LHCN-M2 (cell line): ENCODE data around the gene LILRA1. TPM values are rescaled to one million over a fixed set of nuclear protein-coding genes. Genes with fewer than 3 reads are reported as not detected.
"Not testable (repeated sequence)": the region's sequence is repeated elsewhere in the genome, so short reads cannot be mapped to it uniquely, and the experiment has no call there.

Source experiments
- DNase-seq: peaks from one replicate; pipeline ENCODE4 v3.0.0-alpha.2; 2012; ENCODE audit warnings: low read depth
- polyA plus RNA-seq: library from polyadenylated mRNA; unstranded; fragments of >200 nt; gene quantifications from one replicate; pipeline ENCODE4 v1.2.1, GENCODE V29; 2012; ENCODE audit warnings: missing spikeins
- total RNA-seq: library from RNA; depleted of rRNA; stranded (reverse); fragments of >200 nt; gene quantifications from 2 replicates; pipeline ENCODE4 v1.2.3, GENCODE V29; 2014; rRNA removed

LILRA1 gene
- not detected in 2 replicates for total RNA-seq
- not detected for polyA plus RNA-seq

DNA sequence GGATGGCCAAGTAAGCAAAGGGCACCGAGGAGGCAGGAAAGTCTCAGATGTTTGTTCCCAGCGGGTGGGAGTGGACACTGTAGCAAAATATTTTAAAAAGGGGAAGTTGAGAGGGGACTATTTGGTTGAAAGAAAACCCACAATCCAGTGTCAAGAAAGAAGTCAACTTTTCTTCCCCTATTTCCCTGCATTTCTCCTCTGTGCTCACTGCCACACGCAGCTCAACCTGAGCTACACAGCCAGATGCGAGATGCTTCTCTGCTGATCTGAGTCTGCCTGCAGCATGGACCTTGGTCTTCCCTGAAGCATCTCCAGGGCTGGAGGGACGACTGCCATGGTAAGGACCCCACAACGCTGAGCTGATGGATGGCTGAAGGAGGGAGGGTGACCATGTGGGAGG lies at the start of gene LILRA1:
Gene LILRA1 (plus strand): TSS at position 188 of the 400 bp plus-strand sequence. CDS start 613 bp downstream, outside the sequence.
- DNase-seq, result not testable (repeated sequence)

DNA sequence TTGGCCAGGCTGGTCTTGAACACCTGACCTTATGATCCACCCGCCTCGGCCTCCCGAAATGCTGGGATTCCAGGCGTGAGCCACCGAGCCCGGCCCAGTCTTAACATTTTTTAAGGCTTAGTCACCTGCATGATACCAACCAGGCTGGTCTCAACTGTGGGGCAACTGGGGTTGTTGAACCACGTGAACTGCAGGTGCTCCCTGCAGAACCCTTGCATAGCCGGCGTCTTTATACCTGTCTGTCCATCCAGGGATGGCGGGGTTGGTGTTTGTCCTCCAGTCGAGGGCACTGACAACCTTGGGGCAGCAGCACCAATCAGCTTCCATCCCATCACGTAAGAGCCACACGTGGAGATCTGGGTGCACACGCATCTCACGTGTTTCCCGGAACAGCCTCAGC lies 44.6 kb upstream of the LILRA1 start:
- no peak for DNase-seq

DNA sequence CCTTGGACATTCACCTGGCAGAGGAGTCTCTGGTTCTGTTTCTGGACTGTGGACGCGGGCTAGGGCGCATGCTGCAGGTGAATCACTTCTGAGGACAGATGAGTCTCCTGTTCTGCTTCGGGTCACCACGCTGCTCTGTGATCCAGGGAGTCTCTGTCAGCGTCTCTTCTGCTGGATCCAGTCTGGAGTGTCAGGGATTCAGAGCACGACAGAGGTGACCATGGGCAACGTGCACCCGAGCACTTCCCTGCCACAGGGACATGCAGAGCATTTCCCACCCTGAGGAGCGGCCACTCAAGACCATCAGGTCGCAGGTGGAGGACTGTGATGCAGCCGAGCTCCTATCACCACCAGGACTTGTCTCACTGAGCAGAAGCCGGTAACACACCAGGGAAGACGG lies 44.2 kb upstream of the LILRA1 start:
- no peak for DNase-seq

DNA sequence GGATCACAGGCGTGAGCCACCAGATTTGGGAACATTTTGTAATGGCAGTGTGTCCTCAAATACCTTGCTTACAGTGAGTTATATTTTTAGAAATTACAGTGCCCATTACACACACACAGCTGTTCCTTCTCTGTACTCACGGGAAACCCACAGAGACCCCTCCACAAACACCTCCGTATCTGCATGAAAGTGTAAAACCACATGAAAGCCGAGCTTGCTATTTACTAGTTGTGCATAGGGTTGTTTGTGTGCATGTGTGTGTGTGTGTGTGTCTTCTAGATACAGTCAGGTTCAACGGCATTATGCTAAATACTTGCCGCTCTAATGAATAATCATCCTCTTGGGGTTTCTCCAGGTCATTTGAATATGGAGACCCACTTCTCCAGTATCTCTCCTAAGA lies 42.1 kb upstream of the LILRA1 start:
- no peak for DNase-seq

- no peak for DNase-seq
These were observed 41.2 kb upstream of the LILRA1 start for GRCh38 chr19:54551950-54552912.

DNA sequence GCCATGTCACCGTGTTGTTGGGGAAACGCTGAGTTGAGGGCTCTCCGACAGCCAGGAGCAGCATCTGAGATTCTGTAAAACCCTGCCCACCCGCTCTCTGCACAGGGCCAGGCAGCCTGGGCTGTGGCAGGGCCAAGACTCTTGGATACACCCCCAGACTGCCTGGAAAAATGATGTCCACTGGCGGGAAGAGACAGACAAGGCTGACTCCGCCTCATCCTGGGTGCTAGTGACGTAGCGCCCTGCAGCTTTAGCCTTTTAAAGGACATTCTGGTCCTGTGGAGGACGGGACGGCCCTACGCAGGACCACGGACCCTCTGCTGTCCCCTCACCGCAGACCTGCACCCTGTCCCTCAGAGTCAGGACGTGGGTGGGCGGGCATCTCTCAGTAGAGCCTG lies 40.5 kb upstream of the LILRA1 start:
- DNase-seq, result no peak

DNA sequence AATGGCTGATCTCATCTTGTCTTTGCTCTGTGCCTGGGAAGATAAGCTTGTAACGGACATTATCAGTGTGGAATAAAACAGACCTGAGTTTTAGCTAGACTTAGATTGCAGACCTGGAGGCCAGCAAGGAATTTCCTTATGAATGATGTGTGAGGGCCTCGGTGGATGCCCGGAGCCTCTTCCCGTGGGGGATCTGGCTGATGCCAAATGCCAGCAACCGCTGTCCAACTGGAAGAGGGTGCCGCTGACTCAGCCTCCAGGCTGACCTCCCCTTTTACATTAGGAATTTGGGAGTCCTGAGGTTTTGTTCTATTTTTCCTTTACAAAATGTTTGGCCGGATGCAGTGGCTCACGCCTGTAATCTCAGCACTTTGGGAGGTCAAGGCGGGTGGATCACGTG lies 39.4 kb upstream of the LILRA1 start:
- DNase-seq, result no peak

- DNase-seq, result no peak
These were observed 38.5 kb upstream of the LILRA1 start for GRCh38 chr19:54554896-54555295.

GRCh38 chr19:54556194-54556593 lies 37.2 kb upstream of the LILRA1 start:
- DNase-seq, result no peak

DNA sequence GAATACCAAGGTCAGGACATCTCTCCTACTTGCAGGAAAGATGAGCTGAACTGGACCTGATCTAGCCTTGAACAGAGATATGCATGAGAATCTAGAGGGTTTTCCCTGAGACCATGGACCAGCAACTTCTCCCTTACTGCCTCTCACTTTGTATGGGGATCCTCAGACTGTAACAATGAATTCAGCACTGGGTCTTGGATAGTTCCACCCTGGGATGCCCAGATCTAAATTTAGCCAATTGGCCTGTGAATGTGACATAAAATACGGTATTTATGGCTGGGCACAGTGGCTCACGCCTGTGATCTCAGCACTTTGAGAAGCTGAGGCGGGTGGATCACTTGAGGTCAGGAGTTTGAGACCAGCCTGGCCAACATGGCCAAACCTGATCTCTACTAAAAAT lies 35.1 kb upstream of the LILRA1 start:
- DNase-seq, result peak; percentile 27

GRCh38 chr19:54560881-54561385 lies 32.5 kb upstream of the LILRA1 start:
- DNase-seq, result peak; percentile 36

GRCh38 chr19:54561840-54562239 lies 31.6 kb upstream of the LILRA1 start:
- DNase-seq, result peak; percentile 6

DNA sequence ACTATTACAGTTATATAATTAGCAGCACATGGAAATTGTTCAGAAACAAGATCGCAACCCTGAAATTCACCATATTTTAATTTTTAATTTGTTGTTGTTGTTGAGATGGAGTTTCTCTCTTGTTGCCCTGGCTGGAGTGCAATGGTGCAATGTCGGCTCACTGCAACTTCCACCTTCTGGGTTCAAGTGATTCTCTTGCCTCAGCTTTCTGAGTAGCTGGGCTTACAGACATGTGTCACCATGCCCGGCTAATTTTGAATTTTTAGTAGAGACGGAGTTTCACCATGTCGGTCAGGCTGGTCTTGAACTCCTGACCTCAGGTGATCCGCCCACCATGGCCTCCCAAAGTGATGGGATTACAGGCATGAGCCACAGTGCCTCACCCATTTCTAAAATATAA lies 30.2 kb upstream of the LILRA1 start:
- not testable (repeated sequence) for DNase-seq

DNA sequence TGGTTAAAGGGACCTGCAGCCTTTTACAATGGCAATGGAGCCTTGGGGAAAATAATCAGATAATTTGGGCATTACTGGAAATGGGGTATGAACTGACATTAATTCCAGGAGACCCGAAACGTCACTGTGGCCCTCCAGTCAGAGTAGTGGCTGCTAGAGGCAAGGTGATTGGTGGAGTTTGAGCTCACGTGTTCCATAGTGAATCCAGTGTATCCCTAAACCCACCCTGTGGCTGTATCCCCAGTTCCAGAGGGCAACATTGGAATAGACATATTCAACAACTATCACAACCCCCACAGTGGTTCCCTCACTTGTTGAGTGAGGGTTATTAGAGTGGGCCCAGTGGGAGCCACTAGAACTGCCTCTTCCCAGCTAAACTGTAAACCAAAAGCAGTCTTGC lies 23.1 kb upstream of the LILRA1 start:
- DNase-seq, result no peak

DNA sequence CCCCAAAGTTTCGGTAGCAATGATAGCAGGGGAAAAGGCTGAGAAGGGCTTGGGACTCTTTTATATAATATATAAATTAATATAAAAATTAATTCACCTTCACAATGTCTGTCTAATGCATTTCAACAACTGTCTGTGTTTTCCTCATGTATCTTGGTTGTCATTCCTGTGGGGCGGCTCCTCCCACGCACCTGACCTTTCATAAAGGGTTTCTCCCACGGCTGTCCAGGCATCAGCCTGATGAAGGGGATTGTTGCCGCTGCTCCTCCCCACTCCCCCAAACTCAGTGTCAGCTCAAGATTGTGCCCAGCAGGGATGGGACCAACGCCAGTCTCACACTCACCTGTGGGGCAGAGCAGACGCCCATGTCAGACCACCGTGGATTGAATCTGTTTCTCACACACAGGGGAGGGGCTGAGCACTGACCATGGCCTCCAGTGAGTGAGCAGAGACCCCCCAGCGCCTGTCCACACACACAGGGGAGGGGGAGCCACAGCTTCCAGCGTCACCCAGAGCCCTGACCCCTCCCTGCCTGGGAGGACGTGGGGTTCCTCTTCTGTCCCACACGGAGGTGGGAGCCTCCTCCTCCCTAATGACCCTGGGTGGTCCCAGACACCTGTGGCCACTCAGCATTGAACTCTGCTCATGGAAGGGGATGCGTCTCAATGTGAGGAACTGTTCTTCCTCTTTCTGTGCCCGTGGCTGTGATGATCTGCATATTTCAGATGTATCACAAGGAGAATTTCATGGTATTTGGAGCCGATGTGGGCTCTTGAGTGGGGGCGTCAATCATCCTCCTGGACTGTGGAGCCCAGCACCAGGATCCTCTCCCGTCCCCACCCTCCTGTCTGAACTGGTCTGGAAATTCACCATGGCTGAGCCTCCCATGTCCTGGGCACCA lies 21.5 kb upstream of the LILRA1 start:
- not testable (repeated sequence) for DNase-seq

DNA sequence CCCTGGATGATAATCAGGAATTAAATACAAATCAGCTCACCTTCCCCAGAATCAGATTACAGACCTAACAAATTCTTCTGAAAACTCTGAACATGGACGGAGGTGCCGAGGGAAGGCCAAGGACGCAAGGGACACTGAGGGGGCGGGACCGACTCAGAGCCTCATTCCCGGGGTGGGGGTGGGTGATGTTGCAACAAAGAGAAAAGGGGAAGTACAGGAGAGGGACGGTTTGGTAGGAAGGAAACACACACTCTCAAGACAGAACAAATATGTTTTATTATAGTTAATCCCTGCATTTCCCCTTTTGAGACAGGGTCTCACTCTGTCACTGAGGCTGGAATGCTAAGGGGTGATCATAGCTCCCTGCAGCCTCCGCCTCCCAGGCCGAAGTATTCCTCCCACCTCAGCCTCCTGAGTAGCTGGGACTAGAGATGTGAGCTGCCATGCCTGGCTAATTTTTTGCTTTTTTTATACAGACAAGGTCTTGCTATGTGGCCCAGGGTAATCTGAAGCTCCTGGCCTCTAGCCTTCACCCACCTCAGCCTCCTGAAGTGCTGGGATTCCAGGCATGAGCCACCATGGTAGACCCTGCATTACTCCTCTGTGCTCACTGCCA lies 20.6 kb upstream of the LILRA1 start:
- DNase-seq, result no peak

GRCh38 chr19:54573330-54573872 lies 20.0 kb upstream of the LILRA1 start, which contains the start of gene LILRA2:
Gene LILRA2 (plus strand): TSS chr19:54573790. CDS start chr19:54573879, 89 bp downstream.
- no peak for DNase-seq

DNA sequence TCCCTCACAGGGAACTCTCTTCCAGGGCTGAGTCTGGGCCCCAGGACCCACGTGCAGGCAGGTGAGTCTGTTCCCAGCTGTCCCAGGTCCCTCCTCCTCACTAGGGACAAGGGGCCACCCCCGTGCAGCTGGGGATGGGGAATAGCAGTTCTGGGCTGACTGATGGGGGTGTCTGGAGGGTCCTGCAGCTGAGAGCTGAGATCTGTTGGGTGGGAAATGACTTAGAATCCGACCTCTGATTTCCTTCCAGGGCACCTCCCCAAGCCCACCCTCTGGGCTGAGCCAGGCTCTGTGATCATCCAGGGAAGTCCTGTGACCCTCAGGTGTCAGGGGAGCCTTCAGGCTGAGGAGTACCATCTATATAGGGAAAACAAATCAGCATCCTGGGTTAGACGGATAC lies 19.4 kb upstream of the LILRA1 start:
- no peak for DNase-seq

- DNase-seq, result no peak
These were observed 18.8 kb upstream of the LILRA1 start for GRCh38 chr19:54574527-54575056.

GRCh38 chr19:54575205-54575604 lies 18.2 kb upstream of the LILRA1 start:
- DNase-seq, result not testable (repeated sequence)
